Mucosa of gallbladder (tissue), 1 donor: ENCODE measurements around the gene PPP4C. TPM values are rescaled to one million over a fixed set of nuclear protein-coding genes. Genes with fewer than 3 reads are reported as not detected.

Source experiments
- DNase-seq: peaks from one replicate; pipeline ENCODE4 v3.0.0-alpha.2; 2020; ENCODE audit warnings: low spot score
- total RNA-seq: library from RNA; stranded (reverse); gene quantifications from one replicate; pipeline ENCODE4 v1.2.1, GENCODE V29; 2021
- donor health status: DM: no; HTN: no; CAD: no.

PPP4C gene
- total RNA-seq, 1 donor from 2014 or later = 95.3 TPM

DNA sequence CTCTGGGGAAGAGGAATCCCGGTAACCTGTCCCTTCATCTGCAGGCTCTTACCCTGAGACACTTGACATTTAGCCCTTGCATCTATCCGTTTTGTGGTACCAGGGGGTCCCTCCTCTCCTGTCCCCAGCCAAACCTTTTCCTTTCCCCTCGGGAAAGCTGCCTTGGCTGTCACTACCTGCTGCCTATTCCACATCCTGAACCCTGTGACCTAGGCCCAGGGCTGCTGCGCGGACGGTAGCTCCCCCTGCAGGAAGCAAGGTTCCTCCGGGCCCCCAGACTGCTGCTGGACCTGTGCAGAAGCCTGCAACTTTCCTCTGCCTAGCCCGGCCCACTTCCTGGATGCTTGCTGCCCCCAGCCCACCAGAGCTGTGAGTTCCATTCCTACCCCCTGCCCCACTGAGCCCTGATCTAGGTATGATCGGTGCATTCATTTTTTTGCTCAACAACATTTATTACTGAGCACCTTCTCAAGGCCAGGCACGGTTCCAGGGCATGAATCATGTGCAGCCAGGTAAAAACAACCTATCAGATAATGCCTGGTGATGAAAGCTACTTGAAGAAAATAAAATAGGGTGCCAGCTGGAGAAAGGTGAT is 20.7 kb upstream of the PPP4C start:
- DNase-seq = peak; percentile 41

DNA sequence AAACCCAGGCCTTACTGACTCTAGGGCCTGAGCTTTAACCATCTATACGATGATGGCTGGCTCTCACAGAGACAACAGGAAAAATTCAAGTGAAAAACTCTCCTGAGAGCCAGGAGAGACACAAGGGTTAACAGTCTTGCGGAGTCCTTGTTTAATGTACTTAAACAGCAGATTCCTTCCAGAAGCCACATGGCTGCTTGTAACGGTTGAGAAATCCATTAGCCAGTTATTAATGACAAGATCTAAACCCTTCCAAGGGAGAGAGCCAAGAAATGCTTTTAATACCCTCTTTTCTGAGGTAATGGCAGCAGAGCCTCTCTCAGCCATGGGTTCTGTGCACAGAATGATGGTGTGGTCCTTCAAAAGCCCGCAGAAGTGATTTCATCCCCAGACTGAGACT is 15.4 kb upstream of the PPP4C start:
- DNase-seq = no peak

DNA sequence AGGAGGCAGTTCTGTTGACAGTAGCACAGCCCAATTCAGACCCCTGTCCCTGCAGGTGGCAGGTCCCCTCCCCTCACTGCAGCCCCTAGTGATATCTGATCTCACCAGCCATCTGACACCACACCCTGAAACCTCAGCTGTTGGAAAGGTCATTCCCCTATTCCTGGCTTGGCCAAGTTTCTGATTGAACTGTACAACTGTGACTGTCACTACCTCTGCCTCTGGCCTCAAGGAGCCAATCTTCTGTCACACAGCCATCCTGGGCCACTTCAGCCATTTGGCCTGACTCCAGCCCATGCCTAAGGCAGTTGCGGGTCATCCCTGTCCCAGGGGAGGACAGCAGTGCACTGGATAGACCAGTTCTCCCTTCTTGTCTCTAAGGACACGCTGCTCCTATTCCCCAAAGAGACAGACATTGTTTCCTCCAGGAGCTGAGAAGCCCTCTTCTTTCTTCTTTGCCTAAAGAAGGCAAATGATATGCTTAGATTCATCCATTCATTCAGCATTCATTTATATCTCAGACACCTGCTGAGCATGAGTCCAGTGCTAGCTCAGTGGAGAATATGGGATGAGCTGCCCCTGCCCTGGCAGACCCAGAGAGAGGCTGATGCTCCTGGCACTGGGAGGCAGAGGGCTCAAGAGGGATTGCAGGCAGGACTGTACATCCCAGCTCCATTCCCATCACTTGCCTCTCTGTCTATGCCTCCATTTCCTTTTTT is 14.8 kb upstream of the PPP4C start:
- no peak for DNase-seq

DNA sequence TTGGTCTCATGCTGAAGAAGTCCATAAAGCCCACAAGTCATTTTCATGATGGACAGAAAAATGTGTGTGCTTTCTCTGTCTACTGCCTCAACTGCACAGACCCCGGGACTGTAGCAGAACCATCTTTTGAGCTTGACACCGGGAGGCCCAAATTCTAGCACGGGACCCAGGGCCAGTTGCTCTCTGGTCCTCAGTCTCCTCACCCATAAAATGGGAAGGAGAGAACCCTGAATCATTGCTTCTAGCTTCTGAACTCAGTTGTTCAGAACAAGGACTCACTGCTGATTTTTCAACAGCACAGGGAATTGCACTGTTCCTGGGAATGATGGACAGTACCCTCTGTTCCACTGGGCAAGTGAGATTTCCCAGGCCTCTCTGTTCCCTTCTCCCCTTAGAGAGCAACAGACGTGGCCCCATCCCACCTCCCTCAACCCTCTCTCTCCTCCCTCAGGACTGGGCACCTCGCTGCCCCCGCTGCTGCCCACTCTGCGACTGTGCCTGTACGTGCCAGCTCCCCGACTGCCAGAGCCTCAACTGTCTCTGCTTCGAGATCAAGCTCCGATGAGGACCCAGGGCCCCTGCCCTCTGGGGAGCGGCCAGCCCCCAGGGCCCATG is 12.4 kb upstream of the PPP4C start:
- DNase-seq = no peak

DNA sequence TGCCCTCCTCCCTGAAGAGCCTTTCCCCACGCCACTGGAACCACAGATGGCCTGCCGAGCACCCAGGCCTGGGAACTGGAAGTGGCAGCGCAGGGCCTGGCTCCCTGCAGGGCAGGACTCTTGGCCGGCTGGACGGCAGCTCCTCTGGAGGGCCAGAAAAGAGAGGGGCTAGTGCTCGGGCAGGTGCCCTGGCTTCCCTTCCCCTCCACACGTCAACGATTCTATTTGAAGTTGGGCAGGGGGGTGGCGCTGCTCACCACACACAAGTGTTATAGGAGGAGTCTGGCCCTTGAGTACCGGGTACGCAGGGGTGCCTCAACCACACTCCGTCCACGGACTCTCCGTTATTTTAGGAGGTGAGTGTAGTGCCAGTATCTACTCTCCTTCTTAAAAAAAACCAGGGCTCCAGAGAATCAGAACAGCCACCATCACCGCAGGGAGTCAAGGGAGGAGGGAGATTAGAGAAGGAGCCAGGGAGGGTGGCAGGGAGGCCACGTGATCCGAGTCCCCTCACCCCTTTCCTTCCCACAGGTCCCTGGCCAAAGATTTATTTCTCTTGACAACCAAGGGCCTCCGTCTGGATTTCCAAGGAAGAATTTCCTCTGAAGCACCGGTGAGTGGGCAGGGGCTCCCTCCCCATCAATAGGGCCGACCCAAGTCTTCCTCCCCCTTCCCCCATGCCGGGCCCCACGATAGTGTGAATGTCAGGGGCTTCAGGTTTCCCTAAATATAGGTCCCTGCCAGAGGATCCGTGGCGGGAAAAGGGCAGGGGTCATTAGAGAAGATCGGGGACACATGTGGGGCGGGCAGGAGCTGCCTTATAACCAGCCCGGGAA is 11.7 kb upstream of the PPP4C start:
- DNase-seq = peak; percentile 74

DNA sequence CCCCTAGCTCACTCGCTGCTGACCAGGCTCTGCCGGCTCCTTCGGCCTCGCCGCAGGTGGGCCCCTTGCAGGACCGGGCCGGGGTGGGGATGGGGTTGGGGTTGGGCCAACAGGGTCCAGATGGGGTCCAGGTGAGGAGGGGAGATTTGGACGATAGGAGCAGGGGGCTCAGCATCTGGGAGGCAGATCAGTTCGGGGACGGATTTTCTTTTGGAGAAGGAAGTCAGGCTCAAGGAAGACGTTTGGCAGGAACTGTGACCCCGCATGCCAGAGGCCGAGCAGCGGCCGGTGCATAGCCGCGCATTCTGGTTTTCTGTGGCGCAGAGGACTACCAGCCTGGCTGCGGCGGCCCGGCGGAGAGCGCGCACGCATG is 11.1 kb upstream of the PPP4C start:
- DNase-seq = no peak

DNA sequence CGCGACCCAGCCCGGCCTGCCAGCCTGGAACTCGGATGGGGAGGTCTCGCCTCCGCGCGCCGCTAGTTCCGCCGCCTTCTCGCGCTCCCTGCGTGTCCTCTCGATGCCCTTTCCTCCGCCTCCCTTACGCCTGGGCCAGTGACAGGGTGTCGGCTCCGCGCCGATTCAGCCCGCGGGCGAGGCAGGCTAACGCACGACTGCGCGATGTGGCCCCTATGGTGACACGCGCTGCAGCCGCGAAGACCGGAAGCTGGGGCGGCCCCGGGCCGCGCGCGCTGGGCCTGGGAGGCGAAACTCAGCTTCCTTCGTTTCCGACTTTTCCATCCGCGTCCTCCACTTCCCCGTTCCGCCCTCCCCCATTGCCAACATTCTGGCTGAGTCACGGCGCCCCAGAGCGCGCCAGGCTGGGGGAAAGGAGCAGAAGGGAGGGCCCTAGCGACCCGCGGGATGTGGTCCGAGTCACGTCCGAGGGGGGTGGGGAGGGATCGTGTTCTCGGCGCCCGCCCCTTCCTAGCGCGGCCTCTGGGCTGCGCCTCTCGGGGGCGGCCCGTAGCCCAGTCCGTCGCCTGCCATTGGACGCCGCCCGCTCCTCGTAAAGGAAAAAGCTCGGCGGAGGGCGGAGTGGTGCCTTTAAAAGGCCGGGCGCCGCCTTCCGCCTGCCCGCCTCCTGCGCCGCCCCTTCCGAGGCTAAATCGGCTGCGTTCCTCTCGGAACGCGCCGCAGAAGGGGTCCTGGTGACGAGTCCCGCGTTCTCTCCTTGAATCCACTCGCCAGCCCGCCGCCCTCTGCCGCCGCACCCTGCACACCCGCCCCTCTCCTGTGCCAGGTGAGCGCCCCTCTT is 10.5 kb upstream of the PPP4C start, which contains the start of gene ALDOA:
ALDOA (plus strand) TSS at position 659 of the 841 bp plus-strand sequence. CDS start 1,138 bp downstream, outside the sequence.
- peak; percentile 98 for DNase-seq

DNA sequence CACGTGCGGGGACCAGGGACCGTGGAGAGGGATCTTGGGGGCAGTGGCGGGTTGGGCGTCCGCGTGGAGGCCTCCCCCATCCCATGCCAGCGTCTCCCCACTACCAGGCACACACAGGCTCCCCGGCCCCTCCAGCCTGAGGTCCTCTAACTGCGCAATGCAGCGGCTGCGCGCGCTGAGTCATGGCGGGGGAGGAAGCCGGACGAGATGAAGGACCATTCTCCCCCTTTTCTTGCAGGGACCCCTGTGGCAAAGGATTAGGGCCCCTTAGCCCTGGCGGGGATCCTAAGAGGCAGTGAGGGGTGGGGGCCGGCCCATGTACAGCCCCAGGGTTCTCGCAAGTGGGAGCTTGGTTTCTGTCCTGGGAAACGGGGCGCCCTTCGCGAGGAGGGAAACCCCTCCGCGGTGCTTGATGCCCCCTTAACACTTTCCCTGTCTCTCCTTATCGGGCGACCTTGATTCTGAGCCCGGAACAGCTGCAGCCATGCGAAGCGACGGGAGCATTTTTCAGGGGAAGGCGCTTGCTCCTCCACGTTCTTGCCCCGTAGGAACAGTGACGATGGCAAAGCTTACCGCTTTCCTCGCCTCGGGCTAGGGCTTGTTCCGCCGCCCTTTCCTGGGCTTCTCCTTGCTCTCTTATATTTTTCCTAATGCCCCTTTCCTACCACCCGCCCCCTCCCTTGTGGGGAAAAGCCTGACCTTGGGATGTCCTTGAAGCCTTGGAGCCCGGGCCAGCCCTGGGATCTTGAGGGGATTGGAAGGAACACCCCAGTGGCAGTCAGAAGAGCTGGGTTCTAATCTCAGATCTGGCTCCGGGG is 9.6 kb upstream of the PPP4C start:
- DNase-seq = no peak

DNA sequence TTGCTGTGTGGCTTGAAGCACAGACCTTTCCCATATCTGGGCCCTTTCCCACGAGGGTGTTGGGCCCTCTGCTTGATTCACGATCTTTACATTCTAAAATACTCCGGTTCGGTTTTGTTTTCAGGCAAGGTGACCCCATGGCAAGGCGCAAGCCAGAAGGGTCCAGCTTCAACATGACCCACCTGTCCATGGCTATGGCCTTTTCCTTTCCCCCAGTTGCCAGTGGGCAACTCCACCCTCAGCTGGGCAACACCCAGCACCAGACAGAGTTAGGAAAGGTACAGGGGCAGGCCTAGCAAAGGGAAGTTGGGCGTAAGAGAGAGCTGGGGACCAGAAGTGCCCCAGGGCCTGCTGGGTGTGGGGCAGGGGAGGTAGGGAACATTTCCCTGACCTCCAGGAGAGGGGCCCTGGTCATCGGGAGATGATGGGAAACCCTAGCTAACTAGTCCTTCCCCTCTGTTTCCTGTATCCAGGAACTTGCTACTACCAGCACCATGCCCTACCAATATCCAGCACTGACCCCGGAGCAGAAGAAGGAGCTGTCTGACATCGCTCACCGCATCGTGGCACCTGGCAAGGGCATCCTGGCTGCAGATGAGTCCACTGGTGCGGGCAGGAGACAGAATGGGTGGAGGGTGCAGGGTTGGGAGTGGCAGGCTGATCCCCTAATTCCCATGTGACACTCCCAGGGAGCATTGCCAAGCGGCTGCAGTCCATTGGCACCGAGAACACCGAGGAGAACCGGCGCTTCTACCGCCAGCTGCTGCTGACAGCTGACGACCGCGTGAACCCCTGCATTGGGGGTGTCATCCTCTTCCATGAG is 8.8 kb upstream of the PPP4C start:
- no peak for DNase-seq

DNA sequence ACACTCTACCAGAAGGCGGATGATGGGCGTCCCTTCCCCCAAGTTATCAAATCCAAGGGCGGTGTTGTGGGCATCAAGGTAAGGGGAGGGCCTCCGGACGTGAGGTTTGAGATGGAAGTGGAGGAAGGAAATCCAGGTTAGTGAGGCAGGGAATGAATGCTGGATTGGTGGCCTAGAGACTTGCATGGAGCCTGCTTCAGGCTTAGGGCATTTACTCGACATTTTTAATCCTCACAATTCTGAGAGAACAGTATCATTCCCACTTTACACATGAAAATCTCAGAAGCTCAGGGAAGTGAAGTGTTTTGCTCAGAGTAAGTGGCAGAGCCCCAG is 8.2 kb upstream of the PPP4C start:
- DNase-seq = no peak

DNA sequence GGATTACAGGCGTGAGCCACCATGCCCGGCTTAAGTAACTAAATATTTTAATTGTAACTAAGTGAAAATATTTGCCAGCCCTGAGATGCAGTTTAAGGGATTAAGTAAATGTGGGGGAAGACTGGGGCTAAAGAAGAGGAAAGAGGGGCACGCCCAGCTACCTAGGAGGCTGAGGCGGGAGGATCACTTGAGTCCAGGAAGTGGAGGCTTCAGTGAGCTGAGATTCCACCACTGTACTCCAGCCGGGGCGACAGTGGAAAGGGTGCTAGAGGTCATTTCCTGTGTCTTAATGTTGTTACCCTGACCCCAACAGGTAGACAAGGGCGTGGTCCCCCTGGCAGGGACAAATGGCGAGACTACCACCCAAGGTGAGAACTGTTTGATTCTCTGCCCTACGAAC is 7.5 kb upstream of the PPP4C start:
- no peak for DNase-seq

DNA sequence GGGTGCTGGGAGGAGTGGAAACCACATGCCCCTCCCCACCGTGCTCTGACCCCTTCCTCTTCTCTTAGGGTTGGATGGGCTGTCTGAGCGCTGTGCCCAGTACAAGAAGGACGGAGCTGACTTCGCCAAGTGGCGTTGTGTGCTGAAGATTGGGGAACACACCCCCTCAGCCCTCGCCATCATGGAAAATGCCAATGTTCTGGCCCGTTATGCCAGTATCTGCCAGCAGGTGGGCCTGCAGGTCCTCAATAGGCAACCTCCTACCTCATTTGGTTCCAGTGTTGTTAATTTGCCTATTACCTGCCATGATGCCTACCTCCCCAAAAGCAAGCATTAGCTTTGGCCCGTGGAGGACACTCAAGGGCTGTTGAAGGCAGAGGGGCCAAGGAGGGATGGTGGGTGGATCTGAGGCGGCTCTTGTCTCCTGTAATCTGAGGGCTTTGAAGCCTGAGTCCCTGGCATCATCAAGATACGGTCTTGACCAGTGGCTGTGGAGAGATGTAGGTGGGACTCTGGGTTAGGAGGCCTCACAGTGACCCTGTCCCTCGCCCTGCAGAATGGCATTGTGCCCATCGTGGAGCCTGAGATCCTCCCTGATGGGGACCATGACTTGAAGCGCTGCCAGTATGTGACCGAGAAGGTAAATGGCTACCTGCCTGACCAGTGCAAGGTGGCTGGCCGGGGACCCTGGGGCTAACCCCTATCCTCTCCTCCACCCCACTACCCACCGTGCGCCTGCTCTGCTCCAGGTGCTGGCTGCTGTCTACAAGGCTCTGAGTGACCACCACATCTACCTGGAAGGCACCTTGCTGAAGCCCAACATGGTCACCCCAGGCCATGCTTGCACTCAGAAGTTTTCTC is 6.8 kb upstream of the PPP4C start:
- no peak for DNase-seq

DNA sequence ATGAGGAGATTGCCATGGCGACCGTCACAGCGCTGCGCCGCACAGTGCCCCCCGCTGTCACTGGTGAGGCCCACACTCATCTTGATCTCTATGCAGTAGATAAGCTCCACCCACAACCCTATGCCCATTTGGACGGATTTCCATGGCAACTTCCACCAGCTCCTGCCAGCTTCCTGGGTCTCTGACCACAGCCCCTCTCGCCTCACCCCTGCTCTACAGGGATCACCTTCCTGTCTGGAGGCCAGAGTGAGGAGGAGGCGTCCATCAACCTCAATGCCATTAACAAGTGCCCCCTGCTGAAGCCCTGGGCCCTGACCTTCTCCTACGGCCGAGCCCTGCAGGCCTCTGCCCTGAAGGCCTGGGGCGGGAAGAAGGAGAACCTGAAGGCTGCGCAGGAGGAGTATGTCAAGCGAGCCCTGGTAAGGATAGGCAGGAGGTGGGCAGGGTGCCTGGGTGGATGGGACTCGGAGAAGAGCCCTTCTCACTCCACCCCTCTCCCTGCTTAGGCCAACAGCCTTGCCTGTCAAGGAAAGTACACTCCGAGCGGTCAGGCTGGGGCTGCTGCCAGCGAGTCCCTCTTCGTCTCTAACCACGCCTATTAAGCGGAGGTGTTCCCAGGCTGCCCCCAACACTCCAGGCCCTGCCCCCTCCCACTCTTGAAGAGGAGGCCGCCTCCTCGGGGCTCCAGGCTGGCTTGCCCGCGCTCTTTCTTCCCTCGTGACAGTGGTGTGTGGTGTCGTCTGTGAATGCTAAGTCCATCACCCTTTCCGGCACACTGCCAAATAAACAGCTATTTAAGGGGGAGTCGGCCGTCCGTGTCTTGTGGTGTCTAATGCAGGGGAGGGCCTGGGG is 6.0 kb upstream of the PPP4C start:
- no peak for DNase-seq

DNA sequence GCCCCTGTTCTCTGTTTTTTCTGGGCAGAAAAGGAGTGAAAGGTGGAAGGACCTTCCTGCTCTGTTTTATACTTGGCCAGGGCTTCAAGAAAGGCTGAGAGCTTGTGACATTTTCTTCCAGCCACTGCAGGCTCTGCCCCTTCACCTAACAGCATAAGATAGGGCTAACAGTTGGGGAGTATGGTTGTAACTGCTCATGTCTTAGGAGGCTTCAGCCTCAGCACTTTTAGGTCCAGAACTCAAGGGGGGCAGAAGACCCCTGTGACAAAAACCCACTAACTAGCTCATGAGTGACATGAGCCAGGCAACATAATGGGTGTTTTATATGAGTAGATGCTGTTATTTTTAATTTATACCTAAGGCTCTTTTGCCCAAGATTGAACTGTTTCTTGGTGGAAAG is 5.3 kb upstream of the PPP4C start:
- no peak for DNase-seq

DNA sequence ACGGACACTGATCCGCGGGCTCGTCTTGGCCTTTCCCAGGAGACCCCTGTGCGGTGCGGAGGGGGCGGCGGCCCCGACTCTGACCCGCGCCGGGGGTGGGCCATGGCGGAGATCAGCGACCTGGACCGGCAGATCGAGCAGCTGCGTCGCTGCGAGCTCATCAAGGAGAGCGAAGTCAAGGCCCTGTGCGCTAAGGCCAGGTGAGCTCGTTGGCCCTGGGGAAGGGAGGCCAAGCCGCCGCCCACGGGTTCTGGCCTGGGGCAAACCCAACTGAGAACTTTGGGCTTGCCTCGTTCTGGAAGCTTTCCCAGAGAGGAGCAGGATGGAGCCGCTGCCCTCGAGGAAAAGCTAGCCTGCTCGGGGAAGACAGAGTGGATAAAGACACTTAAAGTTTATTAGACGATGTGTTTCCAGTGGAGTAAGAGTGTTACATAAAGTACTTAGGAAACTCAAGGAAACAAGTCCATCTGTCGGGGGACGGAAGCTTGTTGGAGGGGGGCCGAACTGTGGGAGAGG is 540 bp downstream of the PPP4C start:
- DNase-seq = no peak

DNA sequence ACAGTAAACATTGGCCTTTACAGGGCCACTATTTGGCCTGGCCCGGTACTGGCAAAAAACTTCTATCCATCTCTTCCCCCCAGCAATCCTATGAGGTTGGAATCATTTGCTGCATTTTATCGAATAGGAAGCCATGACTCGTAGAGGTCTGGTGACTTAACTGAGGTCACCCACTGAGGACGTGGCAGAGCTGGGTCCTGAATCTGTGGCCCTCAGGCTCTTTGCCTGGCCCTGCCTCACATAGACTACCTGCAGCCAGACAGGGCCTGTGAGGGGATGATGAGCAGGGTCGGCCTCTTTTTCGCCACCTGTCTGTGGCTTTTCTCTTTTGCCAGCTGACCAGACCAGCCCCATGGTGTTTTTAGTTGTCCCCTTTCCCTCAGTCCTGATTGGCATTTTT is 1.9 kb downstream of the PPP4C start:
- no peak for DNase-seq

DNA sequence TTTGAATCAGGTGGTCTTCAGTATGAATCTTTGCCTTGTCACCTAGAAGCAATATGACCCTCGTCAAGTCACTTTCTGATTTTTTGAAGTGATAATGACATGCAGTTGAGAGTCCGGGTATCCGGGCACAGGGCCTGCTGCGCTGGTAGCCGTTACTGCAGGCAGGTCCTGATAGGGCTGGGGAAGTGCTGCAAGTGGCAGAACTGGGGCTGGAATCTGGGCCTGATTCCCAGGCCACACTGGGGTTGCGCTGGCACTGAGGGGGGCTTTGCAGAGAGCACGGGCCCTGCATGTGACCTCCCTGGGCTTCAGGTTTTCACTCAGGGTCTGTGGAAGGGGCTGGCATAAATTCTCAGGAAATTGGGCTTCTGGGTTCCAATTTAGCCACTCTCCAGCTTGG is 3.0 kb downstream of the PPP4C start:
- DNase-seq = no peak

DNA sequence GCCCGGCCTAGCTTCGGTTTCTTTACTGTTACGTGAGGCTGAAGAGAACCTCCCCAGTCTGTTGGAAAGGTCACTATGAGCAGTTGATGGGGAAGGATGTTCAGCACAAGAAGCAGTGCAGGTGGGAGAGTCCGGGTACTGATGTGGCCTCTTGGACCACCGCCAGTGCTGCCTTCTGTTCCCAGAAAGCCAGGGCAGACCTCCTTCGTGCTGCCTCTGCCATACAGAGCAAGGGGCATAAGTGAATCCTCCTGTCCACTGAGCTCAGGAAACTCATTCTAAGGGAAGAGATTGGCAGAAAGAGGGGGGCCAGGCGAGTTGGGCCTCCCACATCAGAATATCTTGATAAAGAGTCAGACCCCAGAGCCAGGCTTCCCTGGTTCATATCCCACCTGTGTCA is 3.7 kb downstream of the PPP4C start:
- no peak for DNase-seq
